ENCODE results near the gene FECH. TPM values are rescaled to one million over a fixed set of nuclear protein-coding genes. Genes with fewer than 3 reads are reported as not detected.

FECH gene
- total and polyA plus RNA-seq, 9 of the 15 experiments (the other 6 are each of a cell fraction or from before 2014, with no cell fraction given) = 19.8 to 170 (median 56.8) TPM

- peak in 1 of 2 experiments; percentile 16; a peak in 1 of 4 replicates for TF ChIP-seq NRF1 (conservative IDR thresholded peaks at IDR 0.05 in 1 of 2, IDR thresholded peaks at IDR 0.05 in 1 of 2)
- no peak for TF ChIP-seq ZNF77 (CRISPR knock-in tag; IDR thresholded peaks at IDR 0.05)
- TF ChIP-seq ZBTB49 (CRISPR knock-in tag; IDR thresholded peaks at IDR 0.05; ENCODE audit: borderline replicate concordance) = no peak
- TF ChIP-seq ZNF174 (CRISPR knock-in tag; IDR thresholded peaks at IDR 0.05) = no peak
- TF ChIP-seq, protein P1, sequence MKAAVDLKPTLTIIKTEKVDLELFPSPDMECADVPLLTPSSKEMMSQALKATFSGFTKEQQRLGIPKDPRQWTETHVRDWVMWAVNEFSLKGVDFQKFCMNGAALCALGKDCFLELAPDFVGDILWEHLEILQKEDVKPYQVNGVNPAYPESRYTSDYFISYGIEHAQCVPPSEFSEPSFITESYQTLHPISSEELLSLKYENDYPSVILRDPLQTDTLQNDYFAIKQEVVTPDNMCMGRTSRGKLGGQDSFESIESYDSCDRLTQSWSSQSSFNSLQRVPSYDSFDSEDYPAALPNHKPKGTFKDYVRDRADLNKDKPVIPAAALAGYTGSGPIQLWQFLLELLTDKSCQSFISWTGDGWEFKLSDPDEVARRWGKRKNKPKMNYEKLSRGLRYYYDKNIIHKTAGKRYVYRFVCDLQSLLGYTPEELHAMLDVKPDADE (conservative IDR thresholded peaks at IDR 0.05; ENCODE audit: control insufficient read depth, low read depth, low read length) = peak; percentile 74; the same call in 1 of the 2 replicates
- no peak for TF ChIP-seq ZNF764 (CRISPR knock-in tag; IDR thresholded peaks at IDR 0.05; ENCODE audit: low read depth)
- TF ChIP-seq RBM17 (IDR thresholded peaks at IDR 0.05; ENCODE audit: borderline replicate concordance, low read depth, low read length) = no peak
- no peak for TF ChIP-seq ZNF696 (CRISPR knock-in tag; conservative IDR thresholded peaks at IDR 0.05)
- TF ChIP-seq ILK (tag; IDR thresholded peaks at IDR 0.05; ENCODE audit: borderline replicate concordance, low read depth) = no peak
- no peak for TF ChIP-seq RBM22 (IDR thresholded peaks at IDR 0.05; ENCODE audit: low read depth, low read length, poor library complexity, severe bottlenecking)
- TF ChIP-seq, protein P2, sequence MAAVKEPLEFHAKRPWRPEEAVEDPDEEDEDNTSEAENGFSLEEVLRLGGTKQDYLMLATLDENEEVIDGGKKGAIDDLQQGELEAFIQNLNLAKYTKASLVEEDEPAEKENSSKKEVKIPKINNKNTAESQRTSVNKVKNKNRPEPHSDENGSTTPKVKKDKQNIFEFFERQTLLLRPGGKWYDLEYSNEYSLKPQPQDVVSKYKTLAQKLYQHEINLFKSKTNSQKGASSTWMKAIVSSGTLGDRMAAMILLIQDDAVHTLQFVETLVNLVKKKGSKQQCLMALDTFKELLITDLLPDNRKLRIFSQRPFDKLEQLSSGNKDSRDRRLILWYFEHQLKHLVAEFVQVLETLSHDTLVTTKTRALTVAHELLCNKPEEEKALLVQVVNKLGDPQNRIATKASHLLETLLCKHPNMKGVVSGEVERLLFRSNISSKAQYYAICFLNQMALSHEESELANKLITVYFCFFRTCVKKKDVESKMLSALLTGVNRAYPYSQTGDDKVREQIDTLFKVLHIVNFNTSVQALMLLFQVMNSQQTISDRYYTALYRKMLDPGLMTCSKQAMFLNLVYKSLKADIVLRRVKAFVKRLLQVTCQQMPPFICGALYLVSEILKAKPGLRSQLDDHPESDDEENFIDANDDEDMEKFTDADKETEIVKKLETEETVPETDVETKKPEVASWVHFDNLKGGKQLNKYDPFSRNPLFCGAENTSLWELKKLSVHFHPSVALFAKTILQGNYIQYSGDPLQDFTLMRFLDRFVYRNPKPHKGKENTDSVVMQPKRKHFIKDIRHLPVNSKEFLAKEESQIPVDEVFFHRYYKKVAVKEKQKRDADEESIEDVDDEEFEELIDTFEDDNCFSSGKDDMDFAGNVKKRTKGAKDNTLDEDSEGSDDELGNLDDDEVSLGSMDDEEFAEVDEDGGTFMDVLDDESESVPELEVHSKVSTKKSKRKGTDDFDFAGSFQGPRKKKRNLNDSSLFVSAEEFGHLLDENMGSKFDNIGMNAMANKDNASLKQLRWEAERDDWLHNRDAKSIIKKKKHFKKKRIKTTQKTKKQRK (IDR thresholded peaks at IDR 0.05; ENCODE audit: borderline replicate concordance, low read depth, low read length) = no peak
- peak; percentile 84 for TF ChIP-seq EP400 (IDR thresholded peaks at IDR 0.05)
- TF ChIP-seq KHSRP (IDR thresholded peaks at IDR 0.05) = no peak
- TF ChIP-seq RB1 (IDR thresholded peaks at IDR 0.05; ENCODE audit: low read depth) = peak; percentile 69; the same call in 1 of the 2 replicates
- TF ChIP-seq DEAF1 (CRISPR knock-in tag; IDR thresholded peaks at IDR 0.05) = peak; percentile 56
- no peak for TF ChIP-seq SIRT6 (IDR thresholded peaks at IDR 0.05; ENCODE audit: low read depth, low read length)
- TF ChIP-seq PRPF4 (IDR thresholded peaks at IDR 0.05; ENCODE audit: insufficient read depth, low read depth, low read length, poor library complexity, severe bottlenecking) = no peak
- TF ChIP-seq ZFP36 (IDR thresholded peaks at IDR 0.05; ENCODE audit: low read depth, low read length, partially characterized antibody) = peak; percentile 29
- TF ChIP-seq RNF2 (IDR thresholded peaks at IDR 0.05) = peak; percentile 64; the same call in 1 of the 2 replicates
These were observed 43.7 kb upstream of the FECH start (continued) for GRCh38 chr18:57630002-57630753.
